HG03095 (cell line): ENCODE results near the gene FLII.
"Not testable (repeated sequence)": the region's sequence is repeated elsewhere in the genome, so short reads cannot be mapped to it uniquely, and the experiment has no call there.

Experiments
- ATAC-seq: cut with Tn5 transposase; IDR thresholded peaks from one replicate; pipeline ENCODE4 v1.9.1; 2021; ENCODE audit warnings: moderate library complexity; ENCODE audit not compliant: unreplicated experiment

Gene FLII

DNA sequence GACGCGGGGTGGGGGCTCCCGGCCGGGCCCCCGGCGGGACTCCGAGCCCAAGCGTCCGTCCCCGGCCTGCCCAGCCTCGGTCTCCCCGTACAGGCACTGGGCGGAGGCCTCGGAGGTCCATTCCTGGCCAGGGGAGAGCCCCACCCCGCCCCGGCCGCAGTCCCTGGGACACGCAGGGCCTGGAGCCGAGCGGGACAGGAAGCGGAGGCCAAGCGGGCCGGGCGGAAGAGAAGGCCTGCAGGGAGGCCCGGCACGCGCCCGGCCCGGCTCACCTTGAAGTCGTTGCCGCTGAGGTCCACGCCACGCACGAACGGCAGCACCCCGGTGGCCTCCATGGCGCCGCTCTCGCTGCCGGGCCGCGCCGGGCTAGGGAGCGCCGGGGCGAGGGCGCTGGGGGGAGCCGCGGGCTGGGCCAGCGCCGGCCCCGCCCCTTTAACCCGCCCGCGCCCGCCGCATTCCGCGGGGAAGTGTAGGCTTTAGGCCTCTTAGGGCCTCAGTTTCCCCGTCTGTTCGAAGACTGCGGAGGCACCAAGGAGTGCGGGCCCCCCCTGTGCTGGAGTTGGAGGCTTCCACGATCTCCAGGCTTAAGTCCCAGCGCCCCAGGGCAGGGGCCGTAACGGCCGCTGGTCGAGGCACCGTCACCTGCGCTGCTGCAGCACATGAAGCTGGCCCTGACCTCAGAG, at the start of gene FLII:
TSS of gene FLII (minus strand) at position 383 of the 683 bp plus-strand sequence. CDS start at position 335, 48 bp downstream.
- peak; percentile 26 for ATAC-seq

DNA sequence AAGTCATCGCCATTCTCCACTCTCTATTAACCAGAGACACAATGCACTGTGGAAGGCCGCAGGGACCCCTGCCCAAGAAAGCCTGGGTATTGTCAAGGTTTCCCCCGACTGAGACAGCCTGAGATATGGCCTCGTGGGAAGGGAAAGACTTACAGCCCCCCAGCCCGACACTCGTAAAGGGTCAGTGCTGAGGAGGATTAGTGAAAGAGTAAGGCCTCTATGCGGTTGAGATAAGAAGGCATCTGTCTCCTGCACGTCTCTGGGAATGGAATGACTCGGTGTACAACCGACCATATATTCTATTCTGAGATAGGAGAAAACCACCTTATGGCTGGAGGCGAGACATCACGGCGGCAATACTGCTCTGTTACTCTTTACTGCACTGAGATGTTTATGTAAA, 44.7 kb upstream of the FLII start:
- not testable (repeated sequence) for ATAC-seq

DNA sequence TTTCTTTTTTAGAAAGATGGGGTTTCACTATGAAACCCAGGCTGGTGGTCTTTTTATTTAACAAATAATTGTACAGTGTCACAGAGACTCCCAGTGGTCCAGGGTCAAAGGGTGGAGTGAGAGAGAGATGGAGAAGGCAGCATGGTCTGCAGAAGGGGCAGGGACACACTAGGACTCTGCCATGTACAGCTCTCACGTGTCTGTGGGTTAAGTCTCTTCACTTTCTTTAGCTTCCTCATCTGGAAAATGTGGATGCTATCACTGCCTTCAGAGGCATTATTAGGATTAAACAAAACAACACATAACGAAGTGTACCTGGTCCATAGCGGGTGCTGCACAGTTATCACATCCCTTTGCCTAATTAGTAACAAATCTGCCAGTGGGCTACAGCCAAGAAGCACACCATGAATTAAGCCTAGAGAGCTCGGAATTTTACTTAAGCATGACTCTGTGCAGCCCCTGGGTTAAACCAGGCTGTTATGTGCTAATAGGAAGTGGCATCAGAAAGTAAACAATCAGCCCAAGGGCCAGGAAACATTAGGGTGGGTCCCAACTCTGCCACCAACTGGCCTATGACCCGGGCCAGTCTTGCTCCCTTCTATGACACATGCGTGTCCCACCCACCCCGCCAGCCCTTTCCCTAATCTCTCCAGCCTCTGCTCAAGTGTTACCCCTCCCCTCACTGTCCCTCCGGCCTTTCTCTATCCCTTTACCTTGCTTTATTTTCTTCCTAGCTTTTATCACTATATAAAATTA, 42.4 kb upstream of the FLII start:
- ATAC-seq, result no peak

- not testable (repeated sequence) for ATAC-seq
Measured at GRCh38 chr17:18298061-18298460, 39.5 kb upstream of the FLII start.

- ATAC-seq, result no peak
Measured at GRCh38 chr17:18291718-18292540, 33.4 kb upstream of the FLII start.

DNA sequence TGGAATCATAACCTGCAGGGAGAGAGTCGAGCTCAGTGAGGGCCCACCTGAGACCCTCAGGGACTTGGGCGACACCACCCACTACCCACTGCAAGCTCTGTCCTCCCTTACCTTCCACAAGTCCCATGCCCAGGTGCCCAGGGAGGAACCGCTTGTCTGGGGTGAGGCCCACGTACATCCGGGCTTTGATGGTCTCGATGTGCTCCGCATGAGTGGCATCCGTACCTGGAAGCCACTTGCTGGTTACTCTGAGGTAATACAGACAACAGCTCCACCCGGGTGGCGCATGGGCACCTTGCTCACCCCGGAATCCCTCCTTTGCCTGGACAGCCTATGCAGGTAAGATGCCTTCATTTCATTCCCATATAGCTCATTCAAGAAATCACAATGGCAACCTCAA, 26.8 kb upstream of the FLII start:
- no peak for ATAC-seq

- ATAC-seq, result no peak
Measured at GRCh38 chr17:18281788-18282187, 23.2 kb upstream of the FLII start.

- ATAC-seq, result no peak
Measured at GRCh38 chr17:18280766-18281371, 22.3 kb upstream of the FLII start.

DNA sequence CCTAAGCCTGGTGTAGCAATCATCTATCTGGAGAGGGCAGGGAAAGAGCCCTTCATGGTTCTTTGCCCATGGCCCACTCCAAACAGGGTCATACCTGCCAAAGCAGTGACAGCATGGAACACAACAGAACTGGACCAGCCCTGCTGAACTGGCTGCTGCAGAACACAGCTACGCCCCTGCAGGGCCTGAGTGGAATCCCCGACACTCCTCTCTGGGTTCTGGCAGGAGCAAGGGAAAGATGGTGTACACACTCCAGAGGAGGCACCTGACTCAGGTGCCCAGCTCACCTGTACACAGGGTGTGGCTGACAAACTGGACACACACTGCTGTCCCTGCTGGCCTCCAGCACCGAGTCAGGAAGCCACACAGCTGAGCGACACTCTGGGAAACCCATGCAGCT, 21.7 kb upstream of the FLII start:
- ATAC-seq, result no peak

GRCh38 chr17:18278867-18279266, 20.3 kb upstream of the FLII start:
- ATAC-seq, result no peak

- no peak for ATAC-seq
Measured at GRCh38 chr17:18277076-18277475, 18.5 kb upstream of the FLII start.

GRCh38 chr17:18270046-18270931, 11.8 kb upstream of the FLII start:
- no peak for ATAC-seq

GRCh38 chr17:18267927-18268711, 9.6 kb upstream of the FLII start:
- ATAC-seq, result no peak

DNA sequence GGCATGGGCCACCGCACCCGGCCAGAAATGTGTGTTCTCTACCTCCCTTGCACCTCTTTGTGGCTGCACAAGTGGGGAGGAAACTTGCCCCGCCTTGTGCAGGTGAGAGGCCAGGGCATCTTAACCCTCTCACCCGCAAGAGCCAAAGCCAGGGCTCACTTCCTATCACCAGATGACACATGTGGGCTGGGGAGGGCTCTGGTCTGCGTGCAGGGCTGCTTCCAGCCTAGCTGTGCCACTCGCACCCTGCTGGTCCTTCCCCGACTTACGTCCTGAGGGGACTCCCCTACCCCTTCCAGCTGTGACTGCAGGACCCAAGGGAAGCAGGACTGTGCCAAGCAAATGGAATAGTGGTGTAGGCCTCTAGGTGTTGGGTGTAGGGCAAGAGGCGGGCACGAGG, 8.8 kb upstream of the FLII start:
- ATAC-seq, result no peak

GRCh38 chr17:18263885-18264682, 5.5 kb upstream of the FLII start:
- no peak for ATAC-seq

- ATAC-seq, result no peak
Measured at GRCh38 chr17:18262641-18263040, 4.1 kb upstream of the FLII start.

DNA sequence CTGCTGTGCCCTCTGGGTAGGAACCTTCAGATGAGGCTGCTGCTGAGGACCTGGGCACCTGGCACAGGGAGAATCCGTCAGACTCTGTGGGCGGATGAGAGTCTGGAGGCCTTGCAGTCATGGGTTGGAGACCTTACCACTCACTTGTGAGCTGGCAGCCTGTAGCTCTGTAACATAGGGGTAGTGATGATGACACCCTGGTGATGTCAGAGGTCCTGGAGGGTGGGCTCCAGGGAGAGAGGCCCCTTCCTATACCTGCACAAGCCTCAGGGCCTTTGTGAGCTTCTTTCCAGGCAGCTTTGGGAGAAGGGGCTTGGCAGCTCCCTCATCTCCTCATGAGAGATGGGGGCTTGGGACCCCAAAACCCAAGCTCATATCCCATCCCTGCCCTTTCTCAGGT, 3.6 kb upstream of the FLII start:
- no peak for ATAC-seq

DNA sequence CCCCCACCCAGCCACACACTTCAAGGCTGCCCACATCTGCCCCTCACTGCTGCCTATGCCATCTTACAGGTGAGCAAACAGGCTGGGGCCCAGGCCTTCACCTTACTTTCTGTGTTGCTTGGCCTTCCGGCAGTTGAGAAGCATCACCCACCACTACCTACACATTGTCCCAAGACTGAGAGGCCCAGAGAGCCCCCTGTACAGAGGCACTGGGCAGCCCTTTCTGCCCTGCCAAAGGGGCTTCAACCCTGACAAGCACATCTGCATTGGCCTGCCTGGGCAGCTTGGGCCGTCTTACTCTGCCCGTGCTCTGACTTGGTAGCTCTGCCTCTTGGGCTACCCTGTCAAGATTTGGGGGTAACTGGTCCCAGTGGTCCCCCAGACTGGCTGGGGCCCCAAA, 3.1 kb upstream of the FLII start:
- ATAC-seq, result no peak

DNA sequence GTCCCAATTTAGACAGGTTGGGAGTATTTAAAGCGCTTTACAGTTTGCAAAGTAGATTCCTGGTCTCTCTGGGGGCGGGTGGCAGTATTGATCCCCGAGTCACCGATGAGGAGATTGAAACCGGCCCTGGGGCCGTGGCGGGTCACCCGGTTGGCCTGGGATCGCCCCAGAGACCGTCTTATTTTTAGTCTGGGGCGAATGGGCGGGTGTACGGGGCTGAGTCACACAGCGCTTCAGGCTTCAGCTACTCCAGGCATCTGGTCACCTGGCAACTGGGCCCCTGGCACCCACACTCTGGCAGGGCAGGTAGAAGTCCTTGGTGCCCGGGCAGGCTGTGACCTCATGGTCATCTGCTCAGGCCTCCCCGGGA, 2.6 kb upstream of the FLII start:
- no peak for ATAC-seq
